HCT116 (cell line): ENCODE results near the gene PAX5. TPM values are rescaled to one million over a fixed set of nuclear protein-coding genes. Genes with fewer than 3 reads are reported as not detected.

Experiments used
- ATAC-seq: fragments of 200-7000 bp; cut with Tn5 transposase; 2 replicates; pipeline ENCODE4 v1.9.1; 2020; ENCODE audit warnings: mild to moderate bottlenecking, moderate library complexity
- BruUV-seq: library from RNA; stranded (reverse); fragments of 400-500 nt; replicated peaks from 2 replicates; lab custom pipeline; 2021; lab: Mats Ljungman, UMichigan
- CTCF ChIA-PET: fragments of 300-600 bp; sonication (Branson Sonifier 250); formaldehyde crosslinking; loops from one replicate; lab custom pipeline; 2021; ENCODE audit warnings: antibody characterized with exemption; lab: Charles Lee
- POLR2A ChIA-PET: fragments of 300-600, 350-600 bp; sonication (Branson Sonifier 250); formaldehyde crosslinking; loops from one replicate; lab custom pipeline; 2021; ENCODE audit warnings: antibody characterized with exemption; lab: Charles Lee
- RAD21 ChIA-PET, 2 experiments: fragments of 300-600 bp; sonication (Branson Sonifier 250); formaldehyde crosslinking; loops; one replicate each; lab custom pipeline; 2023; ENCODE audit warnings: low total read pairs in 2 of 2; ENCODE audit not compliant: uncharacterized antibody in 2 of 2, unreplicated experiment in 2 of 2, low non-redundant PET in 1 of 2; lab: Charles Lee
- DNase-seq: peaks from one replicate; pipeline ENCODE4 v3.0.0-alpha.2; 2010; ENCODE audit warnings: low read depth, low spot score
- H2AFZ ChIP-seq: fragments of 200-600 bp; shearing (Covaris generic), sonication (generic); 2 replicates; pipeline ENCODE4 v1.6.1; 2017; ENCODE audit warnings: low read depth, mixed run types, mixed read lengths, antibody characterized with exemption, low read length; ENCODE audit not compliant: poor library complexity, severe bottlenecking
- H3K27ac ChIP-seq: 2 replicates; pipeline ENCODE4 v1.5.1; 2012; ENCODE audit warnings: low read depth, low read length
- H3K27me3 ChIP-seq: fragments of 200-600 bp; sonication (generic); 2 replicates; pipeline ENCODE4 v1.6.1; 2016; ENCODE audit warnings: mixed run types, low read length, mixed read lengths; ENCODE audit not compliant: insufficient read depth
- H3K36me3 ChIP-seq, 2 experiments: fragments of 200-500 bp in 1 of 2; fragments of 200-600 bp in 1 of 2; sonication (Bioruptor generic) in 1 of 2; sonication (generic) in 1 of 2; 2 replicates each; pipeline versions ENCODE4 v1.5.1 to v1.6.1; 2014 to 2016; ENCODE audit warnings: low read length in 2 of 2, inconsistent platforms in 1 of 2, mixed read lengths in 1 of 2, mixed run types in 1 of 2; ENCODE audit not compliant: insufficient read depth in 2 of 2, control insufficient read depth in 1 of 2
- H3K4me1 ChIP-seq, 2 experiments: fragments of 200-600 bp in 1 of 2; sonication (generic) in 1 of 2; 2 replicates each; pipeline versions ENCODE4 v1.5.1 to v1.6.1; 2012 to 2017; ENCODE audit warnings: low read length in 2 of 2, inconsistent platforms in 1 of 2, mild to moderate bottlenecking in 1 of 2, mixed read lengths in 1 of 2, mixed run types in 1 of 2, moderate library complexity in 1 of 2; ENCODE audit not compliant: insufficient read depth in 2 of 2, control insufficient read depth in 1 of 2
- H3K4me2 ChIP-seq: fragments of 200-600 bp; sonication (generic); 2 replicates; pipeline ENCODE4 v1.6.1; 2017; ENCODE audit warnings: mixed run types, low read length, mixed read lengths
- H3K4me3 ChIP-seq, 2 experiments: fragments of 200-600 bp in 1 of 2; sonication (generic) in 1 of 2; replicated peaks in 1 of 2; 2 replicates each; pipeline ENCODE4 v1.5.1; 2011 to 2016; ENCODE audit warnings: low read length in 2 of 2, control low read depth in 1 of 2, low read depth in 1 of 2, mild to moderate bottlenecking in 1 of 2, mixed read lengths in 1 of 2, mixed run types in 1 of 2
- H3K79me2 ChIP-seq: fragments of 200-600 bp; sonication (generic); 2 replicates; pipeline ENCODE4 v1.6.1; 2017; ENCODE audit warnings: mild to moderate bottlenecking, mixed run types, low read length, moderate library complexity, mixed read lengths; ENCODE audit not compliant: insufficient read depth
- H3K9ac ChIP-seq: fragments of 200-600 bp; sonication (generic); 2 replicates; pipeline ENCODE4 v1.6.1; 2016; ENCODE audit warnings: low read length, mixed read lengths
- H3K9me2 ChIP-seq: fragments of 200-600 bp; sonication (generic), shearing (Covaris generic); 2 replicates; pipeline ENCODE4 v1.6.1; 2017; ENCODE audit warnings: mixed run types, mild to moderate bottlenecking, moderate library complexity; ENCODE audit not compliant: insufficient read depth
- H3K9me3 ChIP-seq, 2 experiments: fragments of 200-500 bp in 1 of 2; fragments of 200-600 bp in 1 of 2; sonication (Bioruptor generic) in 1 of 2; sonication (generic) in 1 of 2; 2 replicates each; pipeline ENCODE4 v1.6.1; 2014 to 2017; ENCODE audit warnings: low read length in 2 of 2, mixed read lengths in 2 of 2, inconsistent platforms in 1 of 2, low read depth in 1 of 2, mild to moderate bottlenecking in 1 of 2, mixed run types in 1 of 2, moderate library complexity in 1 of 2; ENCODE audit not compliant: control insufficient read depth in 1 of 2, insufficient read depth in 1 of 2
- H4K20me1 ChIP-seq: fragments of 200-600 bp; sonication (generic), shearing (Covaris generic); 2 replicates; pipeline ENCODE4 v1.6.1; 2017; ENCODE audit warnings: mixed run types, mild to moderate bottlenecking, moderate library complexity; ENCODE audit not compliant: insufficient read depth
- CBX3 ChIP-seq: IDR thresholded peaks from 2 replicates; pipeline ENCODE4 v1.6.1; 2012; ENCODE audit warnings: low read depth
- CEBPB ChIP-seq: IDR thresholded peaks from 2 replicates; pipeline ENCODE4 v1.6.1; 2012; ENCODE audit warnings: low read depth
- CTCF ChIP-seq, 3 experiments: fragments of 200-600 bp in 1 of 3; sonication (generic) in 1 of 3; IDR thresholded peaks in 2 of 3; conservative IDR thresholded peaks in 1 of 3; 2 replicates each; pipeline ENCODE4 v1.5.1; 2012 to 2017; ENCODE audit warnings: low read depth in 2 of 3, low read length in 2 of 3, antibody characterized with exemption in 1 of 3, borderline replicate concordance in 1 of 3, control low read depth in 1 of 3, mild to moderate bottlenecking in 1 of 3, mixed read lengths in 1 of 3, mixed run types in 1 of 3, moderate library complexity in 1 of 3; ENCODE audit not compliant: insufficient read depth in 1 of 3
- EGR1 ChIP-seq: IDR thresholded peaks from 2 replicates; pipeline ENCODE4 v1.6.1; 2012; ENCODE audit warnings: low read depth
- FOSL1 ChIP-seq: IDR thresholded peaks from 2 replicates; pipeline ENCODE4 v1.6.1; 2012; ENCODE audit warnings: low read depth
- JUND ChIP-seq: IDR thresholded peaks from 2 replicates; pipeline ENCODE4 v1.6.1; 2012
- POLR2AphosphoS5 ChIP-seq: IDR thresholded peaks from 2 replicates; pipeline ENCODE4 v1.6.1; 2011; ENCODE audit warnings: mild to moderate bottlenecking, low read depth, low read length, moderate library complexity
- RAD21 ChIP-seq: IDR thresholded peaks from 2 replicates; pipeline ENCODE4 v1.6.1; 2012; ENCODE audit warnings: low read depth, mild to moderate bottlenecking
- SP1 ChIP-seq: IDR thresholded peaks from 2 replicates; pipeline ENCODE4 v1.6.1; 2012; ENCODE audit warnings: low read depth
- SRF ChIP-seq: IDR thresholded peaks from 2 replicates; pipeline ENCODE4 v1.6.1; 2012; ENCODE audit warnings: low read depth
- TCF7L2 ChIP-seq: IDR thresholded peaks from 2 replicates; pipeline ENCODE4 v1.7.0; 2011; ENCODE audit warnings: borderline replicate concordance, inconsistent platforms; ENCODE audit not compliant: insufficient read depth, insufficient read length; ENCODE audit errors: extremely low read depth
- ZFX ChIP-seq: fragments of 450-650 bp; IDR thresholded peaks from 2 replicates; pipeline ENCODE4 v1.6.1; 2017
- ZNF274 ChIP-seq: fragments of 200-500 bp; sonication (Bioruptor generic); IDR thresholded peaks from 2 replicates; pipeline ENCODE4 v1.6.1; 2014; ENCODE audit warnings: mild to moderate bottlenecking, low read depth, low read length, inconsistent platforms
- intact Hi-C: fragments of 100-400 bp; cut with micrococcal nuclease; formaldehyde crosslinking; loops from 2 replicates; pipeline ENCODE4 v1.10.0; 2022
- total RNA-seq: library from RNA; stranded (reverse); gene quantifications from one replicate; pipeline ENCODE4 v1.2.1, GENCODE V29; 2021; ENCODE audit not compliant: unreplicated experiment
- TF ChIP-seq, protein P1 (sequence below): IDR thresholded peaks from 2 replicates; pipeline ENCODE4 v1.6.1; 2011; ENCODE audit warnings: mild to moderate bottlenecking, low read length, moderate library complexity; ENCODE audit not compliant: insufficient replicate concordance; ENCODE audit errors: extremely low read depth

PAX5 gene
- total RNA-seq, 1 experiment from 2014 or later, result 0.17 TPM

- no peak for DNase-seq
- Histone ChIP-seq H3K36me3 (no peaks in the 10 kb centered on the region), H3K27me3 (peaks cover 31% of the 10 kb centered on the region), H3K9ac (no peak overlapping the region), H3K4me2 (no peak overlapping the region), H3K27ac (no peak overlapping the region), H3K79me2 (no peaks in the 10 kb centered on the region), H2AFZ (no peak overlapping the region), H3K4me1 (no peaks in the 10 kb centered on the region), H3K9me3 (no peaks in the 10 kb centered on the region), H4K20me1 (no peaks in the 10 kb centered on the region), H3K9me2 (no peaks in the 10 kb centered on the region), H3K4me3 (no peak overlapping the region)
- TF ChIP-seq ZNF274 (no peak), CBX3 (no peak), FOSL1 (no peak), CEBPB (no peak), TCF7L2 (no peak), SRF (no peak), JUND (no peak), RAD21 (no peak), SP1 (no peak), EGR1 (no peak), CTCF (IDR thresholded peaks at IDR 0.05 in 2 of 3, conservative IDR thresholded peaks at IDR 0.05 in 1 of 3; ENCODE audit: borderline replicate concordance in 1 of 3, insufficient read depth in 1 of 3, low read depth in 2 of 3, low read length in 2 of 3) (no peak), ZFX (no peak), POLR2AphosphoS5 (no peak)
- TF ChIP-seq, protein P1, sequence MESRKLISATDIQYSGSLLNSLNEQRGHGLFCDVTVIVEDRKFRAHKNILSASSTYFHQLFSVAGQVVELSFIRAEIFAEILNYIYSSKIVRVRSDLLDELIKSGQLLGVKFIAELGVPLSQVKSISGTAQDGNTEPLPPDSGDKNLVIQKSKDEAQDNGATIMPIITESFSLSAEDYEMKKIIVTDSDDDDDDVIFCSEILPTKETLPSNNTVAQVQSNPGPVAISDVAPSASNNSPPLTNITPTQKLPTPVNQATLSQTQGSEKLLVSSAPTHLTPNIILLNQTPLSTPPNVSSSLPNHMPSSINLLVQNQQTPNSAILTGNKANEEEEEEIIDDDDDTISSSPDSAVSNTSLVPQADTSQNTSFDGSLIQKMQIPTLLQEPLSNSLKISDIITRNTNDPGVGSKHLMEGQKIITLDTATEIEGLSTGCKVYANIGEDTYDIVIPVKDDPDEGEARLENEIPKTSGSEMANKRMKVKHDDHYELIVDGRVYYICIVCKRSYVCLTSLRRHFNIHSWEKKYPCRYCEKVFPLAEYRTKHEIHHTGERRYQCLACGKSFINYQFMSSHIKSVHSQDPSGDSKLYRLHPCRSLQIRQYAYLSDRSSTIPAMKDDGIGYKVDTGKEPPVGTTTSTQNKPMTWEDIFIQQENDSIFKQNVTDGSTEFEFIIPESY, result no peak
- intact Hi-C loops, result no loop called here
- POLR2A ChIA-PET, result no interaction called here
- CTCF ChIA-PET, result no interaction called here
- ATAC-seq, result no peak
- RAD21 ChIA-PET, result no interaction called here
- BruUV-seq, result no TSS peak
These were observed 32.0 kb downstream of the PAX5 start for GRCh38 chr9:37002036-37002412.
